ENCODE data around the gene NRXN3. TPM values are rescaled to one million over a fixed set of nuclear protein-coding genes. Genes with fewer than 3 reads are reported as not detected.

Gene NRXN3
- total RNA-seq, 1 donor from 2014 or later = 2.5 TPM

DNA sequence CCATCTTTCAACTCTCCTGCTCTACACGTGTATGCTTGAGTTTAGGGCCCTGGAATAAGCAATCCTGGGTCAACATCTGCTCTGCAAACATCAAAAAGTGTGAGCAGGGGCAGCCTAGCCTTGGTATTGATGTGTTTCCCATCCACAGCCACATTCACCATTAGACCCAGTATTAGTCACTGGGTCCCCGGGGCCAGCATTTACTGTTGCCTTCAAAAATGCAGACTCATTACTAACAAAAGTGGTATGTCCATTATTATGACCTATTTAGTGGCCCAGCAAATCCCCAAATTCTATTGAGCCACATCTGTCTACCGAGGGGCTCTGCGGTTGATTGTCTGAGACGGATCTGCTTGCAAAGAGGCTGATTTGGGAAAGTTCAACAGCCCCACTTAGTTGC, 1379.3 kb downstream of the NRXN3 start:
- no peak for DNase-seq

GRCh38 chr14:79551523-79551922, 1381.3 kb downstream of the NRXN3 start:
- no peak for DNase-seq

DNA sequence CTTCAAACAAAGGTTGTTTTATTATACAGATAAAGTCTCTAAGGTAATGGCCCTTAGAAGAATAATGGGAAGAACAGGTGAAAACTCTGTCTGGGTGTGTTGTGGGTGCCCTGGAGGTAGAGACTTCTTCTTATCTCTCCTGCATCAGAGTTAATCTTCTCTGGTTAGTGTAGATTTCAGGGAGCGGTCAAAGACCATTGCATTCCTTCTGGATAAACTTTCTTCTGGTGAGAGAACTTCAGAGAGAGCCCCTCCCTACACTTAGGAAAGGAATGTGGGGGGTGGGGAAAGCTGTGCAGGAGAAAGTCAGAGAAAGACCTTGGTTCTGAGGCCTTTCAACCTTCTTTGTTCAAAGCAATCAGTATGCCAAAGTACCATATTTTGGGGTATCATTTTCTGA, 1382.6 kb downstream of the NRXN3 start:
- no peak for DNase-seq

DNA sequence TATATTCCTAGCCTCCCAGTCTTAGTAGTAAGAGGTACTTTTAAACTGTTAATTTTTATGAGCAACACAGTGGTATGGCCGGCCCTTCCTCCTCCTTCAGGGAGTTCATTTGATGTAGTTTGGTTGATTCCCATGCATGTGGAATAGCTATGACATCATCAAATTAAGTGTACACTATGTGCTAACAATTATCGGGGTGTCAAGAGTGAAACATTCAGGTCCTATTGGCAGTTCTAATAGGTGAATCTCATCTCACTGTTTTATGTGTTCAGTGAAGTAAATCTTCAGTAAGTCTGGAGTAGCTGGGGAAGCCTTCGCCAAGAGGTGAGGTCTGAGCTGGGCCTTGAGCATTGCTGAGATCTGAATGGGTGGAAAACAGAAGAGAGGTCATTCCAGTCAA, 1384.6 kb downstream of the NRXN3 start:
- no peak for DNase-seq

DNA sequence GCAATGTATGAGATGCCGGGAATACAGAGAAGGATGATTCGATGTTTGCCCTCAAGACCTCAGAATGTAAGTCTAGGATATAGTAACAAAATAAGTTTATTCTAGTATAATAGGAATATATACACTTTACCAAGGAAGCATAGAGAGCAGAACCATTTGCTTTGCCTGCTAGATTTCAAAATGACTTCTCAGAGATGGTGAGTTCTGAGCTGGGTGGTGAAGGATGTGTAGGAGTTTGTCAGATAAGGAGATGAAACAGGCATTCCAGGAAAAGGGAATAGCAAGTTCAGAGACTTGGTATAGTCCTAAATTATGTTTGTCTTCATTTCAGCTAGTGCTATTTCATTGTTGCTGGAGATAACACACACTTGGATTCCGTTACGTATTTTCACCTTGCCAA, 1385.3 kb downstream of the NRXN3 start:
- no peak for DNase-seq

GRCh38 chr14:79557309-79557708, 1387.1 kb downstream of the NRXN3 start:
- no peak for DNase-seq

DNA sequence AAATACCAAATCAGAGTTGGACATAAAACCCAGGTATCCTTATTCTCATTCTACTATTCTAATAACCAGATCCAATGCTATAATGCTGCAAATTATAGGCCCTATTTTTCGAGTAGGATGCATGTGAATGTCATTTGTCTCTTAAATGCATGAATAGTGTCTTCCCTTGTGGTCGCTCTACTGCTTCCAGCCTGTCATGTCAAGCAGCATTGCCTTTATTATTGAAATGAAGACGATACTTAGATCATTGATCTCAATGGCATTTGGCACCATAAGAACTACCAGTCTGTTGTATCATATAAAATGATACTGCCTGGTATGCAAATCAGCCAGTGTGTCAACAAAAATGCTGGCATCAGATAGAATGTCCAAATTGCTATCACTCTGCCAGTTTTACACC, 1392.0 kb downstream of the NRXN3 start:
- no peak for DNase-seq

- no peak for DNase-seq
These were observed 1394.2 kb downstream of the NRXN3 start for GRCh38 chr14:79564371-79564770.

GRCh38 chr14:79567306-79567705, 1397.1 kb downstream of the NRXN3 start:
- DNase-seq = no peak

DNA sequence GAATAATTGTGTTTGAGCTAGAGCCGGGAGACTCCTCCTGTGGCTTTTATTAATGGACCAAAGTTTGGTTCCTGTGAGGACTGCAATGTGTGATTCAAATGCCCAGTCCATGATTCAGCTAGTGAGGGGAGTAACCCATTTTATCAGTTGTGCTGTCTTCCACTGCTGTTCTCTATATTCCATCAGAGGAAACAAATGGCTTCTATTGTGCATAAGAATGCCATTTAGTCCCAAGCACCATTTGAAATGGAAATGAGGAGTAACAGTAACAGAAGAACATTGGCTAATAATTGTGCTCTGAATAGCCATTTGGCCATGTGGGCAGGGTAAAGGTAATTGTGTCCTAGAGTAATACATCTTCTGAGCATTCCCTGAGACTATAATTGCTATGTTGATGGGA, 1398.4 kb downstream of the NRXN3 start:
- DNase-seq = no peak

DNA sequence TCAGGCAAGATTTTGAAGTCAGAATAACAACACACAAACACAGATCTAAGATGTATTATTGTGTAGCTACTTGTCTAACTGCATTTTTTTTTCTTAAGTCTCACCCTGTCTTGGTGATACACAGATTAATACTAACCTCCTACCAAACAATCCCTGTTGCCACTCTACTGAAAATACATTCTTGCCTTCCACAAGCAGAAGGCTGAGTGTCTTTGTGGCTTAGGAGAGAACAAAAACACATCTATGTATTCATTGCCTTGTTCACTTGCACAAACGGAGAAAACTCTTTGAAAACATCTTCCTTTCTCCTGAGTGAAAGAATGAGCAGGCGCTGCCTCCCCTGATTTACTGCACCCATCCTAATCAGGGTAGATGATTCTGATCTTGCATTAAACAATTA, 1398.9 kb downstream of the NRXN3 start:
- DNase-seq = no peak

- DNase-seq = no peak
These were observed 1400.5 kb downstream of the NRXN3 start for GRCh38 chr14:79570648-79571047.

DNA sequence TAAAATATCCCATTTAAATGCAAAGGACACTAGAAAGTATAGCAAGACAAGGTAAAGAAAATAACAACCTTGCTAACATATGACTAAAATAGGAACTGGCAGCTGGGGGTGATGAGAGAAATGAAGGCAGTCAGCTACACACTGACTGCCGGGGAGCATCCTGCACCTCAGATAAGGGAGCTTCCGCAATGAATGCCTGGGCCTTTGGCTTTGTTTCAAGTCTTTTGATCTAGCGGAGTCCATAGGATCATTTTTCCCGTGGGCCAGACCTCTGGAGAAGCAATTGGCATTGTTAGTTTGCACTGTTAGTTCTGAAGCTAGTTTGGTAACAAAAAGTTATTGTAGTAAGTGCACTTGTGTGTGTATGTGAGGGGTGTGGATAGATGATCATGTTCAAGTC, 1401.2 kb downstream of the NRXN3 start:
- DNase-seq = no peak

GRCh38 chr14:79573486-79573885, 1403.3 kb downstream of the NRXN3 start:
- no peak for DNase-seq

GRCh38 chr14:79575032-79575431, 1404.9 kb downstream of the NRXN3 start:
- no peak for DNase-seq

DNA sequence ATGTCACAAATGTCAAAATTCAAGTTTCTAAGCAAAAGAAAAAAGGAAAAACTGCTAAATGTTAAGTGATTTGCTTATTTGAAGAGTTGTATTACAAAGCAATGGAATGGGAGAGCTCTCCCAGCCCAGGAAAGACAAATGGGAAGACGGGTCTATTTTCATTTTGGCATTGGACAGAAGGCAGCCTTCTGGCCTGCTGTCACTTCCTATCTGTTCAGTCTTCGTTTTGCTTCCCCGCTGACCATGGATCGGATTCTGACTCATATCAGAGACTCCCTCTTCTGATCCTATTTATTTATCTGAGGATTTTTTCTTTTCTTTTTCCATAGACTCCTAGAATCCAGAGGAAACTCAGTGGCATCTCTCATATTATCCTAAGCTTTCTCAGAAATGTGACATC, 1406.3 kb downstream of the NRXN3 start:
- no peak for DNase-seq

DNA sequence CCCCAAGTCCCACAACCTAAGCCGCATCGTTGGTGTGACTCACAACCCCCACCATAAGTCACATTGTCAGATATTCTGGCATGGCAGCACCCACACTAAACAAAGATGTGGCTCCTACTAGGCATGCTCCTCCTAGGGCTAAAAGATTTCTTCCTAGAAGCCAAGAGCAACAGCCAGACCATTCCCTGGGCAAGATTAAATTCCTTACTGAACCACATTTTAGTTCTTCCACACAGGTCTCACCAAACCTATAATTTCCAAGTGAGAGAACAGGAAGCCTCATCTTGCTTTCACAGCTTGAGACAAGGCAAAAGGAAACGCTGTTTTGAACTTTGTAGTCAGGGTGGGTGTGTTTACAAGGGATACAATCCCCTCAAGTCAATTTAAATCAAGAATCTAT, 1408.3 kb downstream of the NRXN3 start:
- DNase-seq = no peak

DNA sequence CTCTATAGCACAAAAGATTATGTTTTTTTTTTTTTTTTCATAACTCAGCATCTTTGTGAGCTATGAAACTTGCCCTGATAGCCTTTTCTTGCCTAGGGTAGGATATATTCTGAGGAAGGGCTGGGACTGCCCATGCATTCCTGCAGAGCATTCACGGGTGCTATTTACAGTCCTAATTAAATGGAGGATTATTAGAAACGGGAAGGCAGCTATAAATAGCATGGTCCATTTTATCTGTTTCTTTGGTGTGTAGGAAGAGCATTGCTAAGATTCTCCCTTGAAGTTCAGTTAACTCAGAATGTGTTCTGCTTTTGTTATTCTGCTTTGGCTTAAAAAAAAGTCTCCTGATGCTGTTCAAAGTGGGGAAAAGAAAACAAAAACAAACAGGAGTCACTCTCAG, 1410.2 kb downstream of the NRXN3 start:
- DNase-seq = no peak

- DNase-seq = no peak
These were observed 1410.7 kb downstream of the NRXN3 start for GRCh38 chr14:79580906-79581305.

DNA sequence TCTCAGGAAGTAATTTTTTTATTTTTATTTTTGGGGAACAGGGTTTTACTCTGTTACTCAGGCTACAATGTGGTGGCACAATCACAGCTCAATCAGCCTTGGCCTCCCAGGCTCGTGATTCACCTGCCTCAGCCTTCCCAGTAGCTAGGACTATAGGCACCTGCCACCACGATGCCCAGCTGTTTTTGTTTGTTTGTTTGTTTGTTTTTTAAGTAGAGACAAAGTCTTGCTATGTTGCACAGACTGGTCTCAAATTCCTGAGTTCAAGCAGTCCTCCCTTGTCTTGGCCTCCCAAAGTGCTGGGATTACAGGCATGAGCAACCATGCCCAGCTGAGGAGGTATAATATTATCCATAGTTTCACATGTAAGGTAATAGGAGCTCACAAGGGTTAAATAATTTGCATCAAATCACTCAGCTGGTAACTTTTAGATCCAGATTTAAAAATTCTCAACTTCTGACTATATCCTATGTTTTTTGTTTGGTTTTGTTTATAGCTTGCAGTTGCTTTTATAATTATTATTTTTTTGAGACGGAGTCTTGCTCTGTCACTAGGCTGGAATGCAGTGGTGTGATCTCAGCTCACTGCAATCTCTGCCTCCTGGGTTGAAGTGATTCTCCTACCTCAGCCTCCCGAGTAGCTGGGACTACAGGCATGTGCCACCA, 1411.9 kb downstream of the NRXN3 start:
- no peak for DNase-seq

DNA sequence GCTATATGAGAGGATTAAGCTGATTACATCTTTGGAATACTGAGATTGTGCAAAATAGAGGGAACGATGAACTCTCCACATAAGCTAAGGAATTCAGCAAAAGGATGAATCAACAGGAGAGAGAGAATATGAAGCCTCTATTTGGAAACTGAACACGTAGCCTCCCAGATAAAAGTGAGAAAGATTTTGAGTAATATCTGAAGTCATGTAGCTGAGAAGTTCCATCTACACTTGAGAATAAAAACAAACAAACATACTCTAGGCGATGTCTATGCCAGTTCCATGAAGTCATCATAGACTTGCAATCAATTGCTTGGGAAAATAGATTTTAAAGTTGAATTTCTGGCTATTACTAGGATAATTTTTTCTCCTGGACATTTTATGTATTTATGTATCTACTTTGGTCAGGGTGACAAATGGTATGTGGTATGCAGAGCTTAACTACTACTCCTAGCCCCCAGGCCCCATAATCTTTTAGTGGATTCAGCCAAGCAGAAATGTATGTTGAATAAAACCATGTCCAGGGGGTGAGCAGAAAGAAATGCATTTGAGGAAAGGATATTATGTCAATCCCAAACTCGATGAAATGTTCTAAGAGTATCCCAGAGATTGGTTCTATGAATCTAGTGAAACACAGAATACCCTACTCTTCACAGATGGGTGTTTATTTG, 1413.7 kb downstream of the NRXN3 start:
- no peak for DNase-seq

- DNase-seq = no peak
These were observed 1414.5 kb downstream of the NRXN3 start for GRCh38 chr14:79584679-79585078.

GRCh38 chr14:79585845-79586244, 1415.7 kb downstream of the NRXN3 start:
- DNase-seq = no peak

- DNase-seq = no peak
These were observed 1416.2 kb downstream of the NRXN3 start for GRCh38 chr14:79586416-79586815.
